HG03159 (cell line): ENCODE results near the gene AGAP2.

ENCODE experiments used
- ATAC-seq: cut with Tn5 transposase; IDR thresholded peaks from one replicate; pipeline ENCODE4 v1.9.1; 2021; ENCODE audit warnings: mild to moderate bottlenecking, moderate library complexity; ENCODE audit not compliant: unreplicated experiment

The AGAP2 gene

DNA sequence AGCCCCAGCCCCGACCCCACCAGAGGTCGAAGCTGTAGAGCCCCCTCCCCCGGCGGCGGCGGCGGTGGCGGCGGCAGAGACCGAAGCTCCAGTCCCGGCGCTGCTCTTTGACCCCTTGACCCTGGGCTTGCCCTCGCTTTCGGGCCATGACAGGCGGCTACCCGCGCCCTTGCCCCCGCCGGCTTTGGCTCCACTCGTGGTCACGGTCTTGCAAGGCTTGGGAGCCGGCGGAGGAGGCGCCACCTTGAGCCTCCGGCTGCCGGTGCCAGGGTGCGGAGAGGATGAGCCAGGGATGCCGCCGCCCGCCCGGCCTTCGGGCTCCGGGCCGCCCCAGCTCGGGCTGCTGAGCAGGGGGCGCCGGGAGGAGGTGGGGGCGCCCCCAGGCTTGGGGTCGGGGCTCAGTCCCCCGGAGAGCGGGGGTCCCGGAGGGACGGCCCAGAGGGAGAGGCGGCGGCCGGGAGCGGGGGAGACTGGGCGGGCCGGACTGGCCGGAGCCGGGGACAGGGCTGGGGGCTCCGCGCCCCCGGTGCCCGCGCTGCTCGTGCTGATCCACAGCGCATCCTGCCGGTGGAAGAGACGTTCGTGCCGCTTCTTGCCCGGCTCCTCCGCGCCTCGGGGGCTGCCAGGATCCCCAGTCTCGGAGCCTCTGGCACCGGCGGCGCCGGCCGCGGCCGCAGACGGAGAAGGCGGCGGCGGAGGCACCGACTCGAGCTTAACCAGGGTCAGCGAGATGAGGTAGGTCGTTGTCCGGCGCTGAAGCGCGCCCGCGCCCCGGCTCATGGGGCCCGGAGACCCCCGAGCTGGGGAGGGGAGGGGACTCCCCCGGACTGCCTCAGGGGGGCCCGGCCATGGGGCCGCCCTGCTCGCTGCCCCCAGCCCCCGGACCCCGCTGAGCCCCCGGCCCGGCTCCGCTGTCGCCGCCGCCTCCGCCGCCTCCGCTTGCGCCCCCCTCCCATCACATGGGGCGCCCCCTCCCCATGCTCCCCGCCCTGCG is 778 bp downstream of the AGAP2 start:
- no peak for ATAC-seq

DNA sequence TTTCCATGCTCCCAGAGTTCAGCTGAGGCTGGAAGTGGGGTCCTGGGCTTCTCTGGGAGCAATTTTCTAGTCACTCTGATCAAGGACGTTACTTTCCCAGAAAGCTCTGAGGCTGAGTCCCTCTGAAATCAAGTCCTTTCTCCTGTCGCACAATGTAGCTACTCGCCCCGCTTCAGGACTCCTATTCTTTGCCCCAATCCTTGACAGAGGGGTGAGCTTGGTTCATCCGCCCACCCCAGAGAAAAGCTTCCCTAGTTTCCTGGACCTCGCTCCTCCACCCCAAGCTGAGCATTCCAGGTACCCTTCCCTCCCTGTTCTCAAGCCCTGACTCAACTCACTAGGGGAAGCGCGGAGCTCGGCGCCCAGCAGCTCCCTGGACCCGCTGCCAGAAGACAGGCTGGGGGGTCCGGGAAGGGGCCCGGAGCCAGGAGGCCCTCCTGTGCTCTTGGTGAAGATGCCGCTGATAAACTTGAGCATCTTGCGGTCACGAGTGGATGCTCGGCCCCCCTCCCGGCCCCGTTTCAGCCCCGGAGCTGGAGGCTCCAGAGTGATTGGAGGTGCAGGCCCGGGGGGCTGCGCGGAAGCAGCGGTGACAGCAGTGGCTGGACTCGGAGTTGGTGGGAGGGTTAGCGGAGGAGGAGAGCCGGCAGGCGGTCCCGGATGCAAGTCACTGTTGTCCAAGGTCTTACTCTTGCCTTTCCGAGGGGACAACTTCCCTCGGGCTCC is 1.6 kb downstream of the AGAP2 start:
- ATAC-seq: no peak

DNA sequence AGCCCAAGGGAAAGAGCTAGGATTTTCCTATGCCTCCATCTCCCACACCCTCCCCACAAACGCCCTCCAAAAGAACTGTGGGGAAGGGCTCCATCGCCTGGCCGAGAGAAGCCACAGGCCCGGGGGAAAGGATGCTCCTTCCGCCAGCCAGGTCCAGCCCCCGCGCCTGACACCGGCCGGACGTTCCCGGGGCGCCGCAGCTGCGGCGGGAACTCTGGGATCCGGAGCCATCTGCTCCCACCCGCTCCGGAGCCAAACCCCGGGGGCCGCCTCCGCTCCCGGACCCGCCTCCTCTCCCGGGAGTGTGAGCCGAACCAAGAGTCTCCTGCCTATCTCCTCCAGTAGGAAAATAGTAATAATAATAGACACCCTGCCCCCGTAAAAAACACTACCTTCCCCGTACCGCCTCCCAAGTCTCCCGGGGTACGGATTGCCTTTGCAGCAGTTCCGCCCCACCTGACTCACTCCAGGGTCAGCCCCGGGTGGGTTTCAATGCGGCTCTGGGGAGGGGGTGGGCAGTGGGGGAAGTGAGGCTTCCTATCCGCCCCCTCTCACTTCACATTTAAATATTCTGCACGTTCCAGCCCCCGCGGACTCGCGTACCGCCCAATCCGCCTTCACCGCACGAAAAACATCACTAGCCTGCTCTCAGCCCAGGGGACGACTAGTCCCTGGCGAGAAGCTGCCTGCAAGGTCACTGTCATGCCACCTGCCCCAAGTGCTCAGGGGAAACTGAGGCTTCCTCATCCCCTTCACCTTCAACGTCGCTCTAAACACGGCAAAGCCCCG is 2.4 kb downstream of the AGAP2 start:
- ATAC-seq: no peak

DNA sequence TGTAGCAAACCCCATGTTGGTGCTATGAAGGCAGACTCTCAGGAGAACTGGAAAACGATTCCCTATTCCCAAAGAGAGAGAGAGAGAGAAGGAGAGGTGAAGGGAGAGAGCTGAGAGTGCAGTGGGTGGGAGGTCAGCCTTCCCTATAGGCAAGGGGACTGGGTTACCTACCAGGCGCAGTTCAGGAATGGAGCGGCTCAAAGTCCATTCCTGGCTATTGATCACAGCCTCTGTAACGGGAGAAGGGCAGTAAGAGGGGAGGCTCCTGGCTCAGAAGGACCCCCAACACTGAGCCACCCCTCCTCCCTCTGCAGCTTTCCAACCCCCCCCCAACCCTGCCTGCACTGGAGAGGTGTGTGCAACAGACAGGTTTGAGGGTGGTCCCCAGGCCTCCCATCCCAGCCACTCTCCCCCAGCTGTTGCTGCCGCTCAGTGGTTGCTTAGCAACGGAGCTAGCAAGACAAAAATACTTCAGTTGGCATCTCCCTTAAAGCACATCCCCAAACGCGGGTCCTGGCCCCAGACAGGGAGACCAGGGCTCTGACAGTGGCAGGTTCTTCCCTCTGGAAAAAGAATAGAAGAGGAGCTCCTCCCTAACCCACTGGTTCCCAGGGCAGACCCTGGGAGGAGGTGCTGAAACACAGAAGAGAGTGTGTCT is 3.2 kb downstream of the AGAP2 start:
- ATAC-seq: no peak

DNA sequence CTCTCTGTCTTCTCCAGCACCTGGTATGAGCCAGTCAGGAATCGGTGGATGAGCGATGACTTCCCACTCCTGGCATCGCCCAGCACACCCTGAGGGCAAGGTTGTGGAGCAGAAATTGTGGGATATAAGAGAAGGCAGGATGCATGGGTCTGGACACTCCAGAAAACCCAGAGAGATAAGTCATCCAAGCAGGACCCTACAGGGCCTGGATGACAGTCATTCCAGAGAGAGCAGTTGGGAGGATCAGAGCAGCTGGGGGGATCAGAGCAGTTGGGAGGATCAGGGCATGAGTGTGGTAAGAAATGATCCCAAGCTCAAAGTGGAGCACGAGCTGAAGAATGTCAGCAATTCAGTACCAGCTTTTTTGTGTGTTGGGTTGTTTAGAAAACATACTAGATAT is 4.0 kb downstream of the AGAP2 start:
- no peak for ATAC-seq

DNA sequence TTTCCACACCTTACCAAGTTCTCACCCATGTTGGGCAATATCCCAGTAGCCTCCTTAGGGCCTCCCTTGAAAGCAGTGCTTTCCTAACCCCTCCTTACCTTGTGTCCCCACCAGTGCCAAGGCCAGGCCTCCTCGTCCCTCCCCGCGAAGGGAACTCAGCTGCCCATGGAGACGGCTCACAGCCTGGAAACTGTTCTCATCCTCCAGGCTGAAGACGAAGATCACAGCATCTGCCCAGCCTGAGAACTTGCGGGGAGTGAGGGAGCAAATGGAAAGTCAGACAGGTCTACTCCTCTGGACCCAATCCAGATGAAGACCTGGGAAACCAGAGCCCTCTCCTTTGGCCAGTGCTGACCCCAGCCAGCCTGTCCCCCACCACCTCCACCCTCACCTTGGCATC is 4.6 kb downstream of the AGAP2 start:
- no peak for ATAC-seq

DNA sequence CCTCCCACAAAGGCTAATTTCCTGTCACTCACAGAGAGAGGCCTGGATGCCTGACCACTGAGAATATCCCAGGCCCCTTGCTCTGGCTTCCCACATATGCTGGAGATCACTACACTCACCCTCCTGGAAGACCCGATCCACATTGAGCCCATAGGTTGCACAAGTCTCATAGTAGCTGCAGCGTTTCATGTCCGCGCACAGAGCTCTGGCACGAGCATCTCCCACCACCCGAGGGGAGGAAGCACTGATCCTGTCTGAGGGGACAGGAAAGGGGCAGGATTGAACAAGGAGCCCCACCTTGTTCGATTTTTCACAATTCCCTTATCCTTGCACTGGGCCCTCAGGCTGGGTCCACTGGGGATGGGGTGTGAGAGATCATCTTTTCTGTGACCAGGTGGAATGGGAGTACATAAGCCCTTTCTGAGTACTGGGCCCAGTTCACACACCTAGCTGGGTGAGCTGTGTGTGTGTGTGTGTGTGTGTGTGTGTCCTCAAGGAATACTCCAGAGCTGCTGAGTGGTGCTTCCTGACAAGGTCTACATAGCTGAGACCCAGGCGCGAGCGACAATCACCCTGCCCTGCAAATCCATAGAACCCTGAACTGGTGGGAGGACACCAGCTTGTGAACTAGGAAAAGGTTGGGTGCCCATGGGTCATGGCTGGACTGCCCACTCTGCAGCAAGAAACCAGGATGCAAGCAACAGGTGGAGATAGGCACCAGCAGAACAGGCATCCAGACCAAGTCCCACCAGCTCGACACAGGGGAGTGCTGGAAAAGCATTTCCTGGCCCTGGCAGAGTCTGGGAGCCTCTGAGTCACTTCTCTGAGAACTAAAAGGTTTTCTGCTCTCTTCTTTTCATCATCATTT is 5.6 kb downstream of the AGAP2 start:
- no peak for ATAC-seq

DNA sequence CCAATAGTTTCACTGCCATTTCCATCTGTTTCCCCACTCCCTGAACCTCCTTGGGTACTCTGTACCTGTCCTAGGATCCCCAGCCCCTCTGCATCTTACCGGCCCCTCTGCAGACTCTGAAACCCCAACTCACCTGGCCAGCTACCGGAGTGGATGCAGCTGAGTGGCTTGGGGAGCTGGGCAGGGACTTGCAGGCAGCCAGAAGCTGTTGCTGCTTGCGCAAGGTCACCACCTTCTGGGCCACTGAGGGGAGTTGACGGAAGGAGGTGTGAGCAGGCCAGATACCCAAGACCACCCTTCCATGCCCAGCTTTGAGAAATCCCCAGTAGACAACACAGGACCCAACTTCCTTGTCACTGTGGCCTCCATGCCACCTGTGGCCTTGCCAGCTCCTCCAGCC is 6.3 kb downstream of the AGAP2 start:
- no peak for ATAC-seq

DNA sequence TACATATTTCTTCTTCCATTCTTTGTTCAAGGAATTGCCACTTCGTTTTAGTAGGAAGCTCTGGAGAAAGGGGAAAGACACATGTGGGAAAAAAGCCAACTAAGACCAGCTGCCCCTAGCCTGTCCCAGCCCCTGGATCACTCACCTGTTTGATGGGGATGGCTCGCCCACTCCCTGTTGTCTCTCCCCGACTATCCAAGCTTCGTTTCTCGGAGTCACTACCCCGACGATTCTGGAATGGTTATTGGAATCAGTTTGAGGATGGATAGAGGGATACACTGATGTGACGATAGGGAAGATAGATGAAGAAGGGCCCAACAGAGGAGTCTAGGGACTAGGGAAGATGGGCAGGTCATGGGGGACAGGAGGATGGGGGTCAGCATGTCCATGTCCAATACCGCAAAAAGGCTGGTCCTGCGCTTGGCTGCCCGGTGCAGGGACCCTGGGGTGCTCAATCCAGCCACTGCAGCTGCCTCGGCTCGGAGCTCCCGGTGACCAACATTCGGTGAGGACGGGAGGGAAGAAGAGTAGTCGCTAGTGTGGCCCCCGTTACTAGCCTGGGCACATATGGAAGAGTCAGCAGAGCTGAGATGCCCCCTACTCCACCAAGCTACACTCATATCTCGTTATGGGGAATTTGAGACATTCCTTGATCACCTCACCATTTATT is 7.0 kb downstream of the AGAP2 start:
- ATAC-seq: no peak

DNA sequence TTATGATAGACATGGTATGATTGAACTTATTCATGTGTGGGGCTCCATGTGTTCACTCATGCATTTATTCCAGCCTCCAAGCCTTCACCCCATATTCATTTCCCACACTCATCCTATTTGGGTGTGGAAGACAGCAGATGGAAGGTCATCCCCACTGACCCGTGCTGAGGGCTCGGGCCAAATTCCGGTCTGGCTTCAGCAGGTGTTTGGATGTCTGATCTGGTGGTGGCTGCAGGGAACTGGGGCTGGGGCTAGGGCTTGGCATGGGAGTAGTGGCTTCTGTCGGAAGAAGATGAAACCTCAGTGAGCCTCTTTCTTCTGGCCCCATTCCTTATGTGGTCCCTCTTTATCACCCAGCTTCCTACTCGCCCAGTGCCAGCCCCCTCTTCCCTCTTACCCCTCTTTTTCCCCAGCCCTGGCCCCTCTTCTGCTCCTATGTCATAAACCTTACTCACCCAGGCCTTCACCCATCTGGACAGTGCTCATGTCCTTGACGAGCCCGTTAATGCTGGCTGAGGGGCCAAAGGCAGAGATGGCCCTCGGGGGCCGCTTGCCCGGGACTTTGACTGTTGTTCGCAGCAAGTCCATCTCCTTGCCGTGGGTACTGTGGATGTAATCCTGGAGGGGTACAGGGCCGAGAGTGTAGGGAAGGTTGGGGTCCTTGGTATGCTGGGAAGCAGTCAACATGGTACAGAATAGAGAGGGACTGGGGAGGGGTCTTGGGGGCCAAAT is 8.0 kb downstream of the AGAP2 start:
- ATAC-seq: no peak

DNA sequence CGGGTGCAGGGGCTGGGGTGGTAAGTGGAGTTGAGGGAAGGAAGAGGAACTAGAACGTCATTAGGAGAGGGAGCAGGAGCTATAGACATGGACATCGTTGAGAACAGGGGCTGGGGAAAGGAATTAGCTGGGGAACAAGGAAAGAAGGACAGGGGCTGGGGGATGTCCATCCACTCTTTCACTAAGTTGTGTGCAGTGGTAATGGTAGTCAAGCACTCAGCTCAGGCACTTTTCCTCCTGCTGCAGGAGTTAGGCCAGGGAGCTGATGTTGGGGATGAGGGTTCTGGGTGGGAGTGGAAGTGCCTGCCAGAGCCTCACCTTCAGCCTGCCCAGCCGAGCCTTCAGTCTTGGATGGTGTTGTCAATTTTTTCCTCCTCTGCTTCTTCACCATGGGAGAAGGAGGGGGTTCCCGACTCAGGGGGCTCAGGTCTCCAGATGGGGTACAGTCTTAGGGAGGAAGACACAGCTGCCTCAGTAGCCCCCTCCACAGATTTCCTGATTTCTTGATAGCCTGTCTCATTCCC is 9.2 kb downstream of the AGAP2 start:
- no peak for ATAC-seq

DNA sequence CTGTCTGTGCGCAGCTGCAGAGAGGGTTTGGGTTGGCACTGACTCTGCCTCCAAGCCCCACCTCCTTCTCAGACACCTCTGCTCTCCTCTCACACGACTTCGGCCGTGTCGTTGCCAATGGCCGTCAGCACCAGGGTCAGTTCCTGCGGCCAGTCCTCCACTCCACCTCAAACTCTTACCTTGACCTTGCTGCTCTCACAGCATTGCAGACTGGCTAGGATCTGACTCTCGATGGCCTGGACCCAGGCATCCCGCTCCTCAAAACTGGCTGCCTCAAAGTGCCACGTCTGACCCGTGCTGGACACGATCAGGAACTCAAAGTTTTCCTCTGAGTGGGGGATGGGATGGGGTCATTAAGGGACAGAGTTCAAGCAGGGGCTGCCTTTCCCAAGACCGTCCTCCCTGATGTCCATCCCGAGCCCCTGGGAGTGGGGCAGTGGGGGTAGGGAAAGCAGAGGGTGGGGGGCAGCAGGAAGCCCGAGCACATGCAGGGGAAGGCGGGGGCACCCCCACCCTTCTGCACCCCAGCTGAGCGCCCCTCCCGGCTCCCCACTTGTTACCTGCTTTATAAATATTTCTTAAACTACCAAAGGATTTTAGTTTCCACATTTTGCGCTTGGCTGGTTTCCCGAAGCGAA is 10.7 kb downstream of the AGAP2 start:
- no peak for ATAC-seq

DNA sequence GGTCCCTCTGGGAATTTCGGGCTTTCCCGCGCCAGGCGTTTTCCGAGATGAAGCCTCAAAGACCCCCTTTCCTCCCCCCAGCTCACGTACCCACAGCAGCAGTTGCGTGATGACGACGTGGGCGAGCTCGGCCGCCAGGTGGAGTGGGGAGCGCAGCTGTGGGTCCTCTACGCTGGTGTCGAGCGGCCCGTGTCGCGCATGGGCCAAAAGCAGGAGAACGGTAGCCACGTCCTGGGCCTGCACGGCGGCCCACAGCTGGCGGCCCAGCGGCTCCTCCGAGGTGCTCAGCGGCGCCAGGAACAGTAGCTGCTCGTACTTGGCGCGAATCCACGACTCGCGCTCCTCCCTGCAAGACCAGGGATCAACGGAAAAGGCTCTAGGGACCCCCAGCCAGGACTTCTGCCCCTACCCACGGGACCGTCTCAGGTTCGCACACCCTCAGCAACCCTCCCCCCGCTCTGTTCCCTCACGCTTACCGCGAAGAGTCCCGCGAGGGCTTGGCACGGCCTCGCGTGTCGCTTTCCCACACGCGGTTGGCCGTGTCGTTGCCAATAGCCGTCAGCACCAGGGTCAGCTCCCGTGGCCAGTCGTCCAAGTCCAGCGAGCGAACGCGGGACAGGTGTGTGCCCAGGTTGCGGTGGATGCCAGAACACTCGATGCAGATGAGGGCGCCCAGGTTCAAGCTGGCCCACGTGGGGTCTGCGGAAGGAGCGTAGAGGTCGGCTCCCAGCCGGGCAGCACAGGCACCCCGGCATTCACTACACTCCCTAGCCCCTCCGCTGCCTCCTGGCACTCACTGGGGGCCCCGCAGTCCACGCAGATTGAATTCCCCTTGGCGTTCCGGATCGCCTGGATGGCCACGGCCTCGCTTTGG is 11.4 kb downstream of the AGAP2 start:
- no peak for ATAC-seq

DNA sequence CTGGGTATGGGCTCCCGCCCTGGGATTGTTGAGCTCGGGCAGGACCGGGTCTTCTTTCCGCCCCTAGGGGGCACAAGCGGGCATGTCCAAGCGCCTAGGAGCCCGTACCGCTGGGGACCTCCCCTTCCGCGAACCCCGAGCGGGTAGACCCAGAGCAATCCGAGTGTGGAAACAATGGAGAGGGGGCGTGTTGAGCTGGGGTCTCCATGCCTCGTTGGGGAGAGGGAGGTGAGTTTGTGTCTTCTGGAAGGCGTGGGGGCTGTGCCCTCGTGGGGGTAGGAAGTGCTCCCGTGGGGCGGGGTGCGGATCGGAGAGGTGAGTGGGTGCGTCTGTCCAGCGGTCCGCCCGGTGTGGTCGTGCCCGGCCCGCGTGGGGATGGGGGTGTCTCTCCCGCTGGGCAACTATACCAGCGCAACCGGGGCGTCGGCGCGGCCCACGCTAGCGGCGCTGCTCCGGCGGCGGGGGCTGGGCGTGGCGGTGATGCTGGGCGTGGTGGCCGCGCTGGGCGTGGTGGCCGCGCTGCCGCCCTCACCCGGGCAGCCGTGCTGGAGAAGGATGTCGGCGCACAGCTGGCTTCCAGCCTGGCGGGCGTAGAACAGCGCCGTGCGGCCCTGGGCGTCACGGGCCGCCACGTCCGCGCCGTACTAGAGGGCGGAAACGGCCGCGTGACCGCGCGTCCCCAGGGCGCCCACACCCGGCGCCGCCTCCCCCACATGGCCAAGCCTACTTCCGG is 12.2 kb downstream of the AGAP2 start:
- ATAC-seq: no peak

DNA sequence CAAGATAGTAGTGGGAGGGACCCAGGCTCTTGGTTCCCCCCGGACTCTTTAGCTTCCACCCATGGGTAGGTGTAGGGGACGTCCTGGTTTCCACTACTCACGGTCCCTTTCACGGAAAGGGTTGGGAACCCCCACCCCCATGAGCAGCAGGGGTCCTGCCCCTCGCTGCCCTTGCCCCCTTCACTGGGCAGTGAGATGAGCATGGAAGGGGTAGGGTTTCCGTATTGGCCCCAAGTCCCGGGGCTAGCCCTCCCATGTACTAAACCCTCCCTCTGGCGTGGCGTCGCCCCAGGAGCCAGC is 12.7 kb downstream of the AGAP2 start:
- ATAC-seq: no peak

DNA sequence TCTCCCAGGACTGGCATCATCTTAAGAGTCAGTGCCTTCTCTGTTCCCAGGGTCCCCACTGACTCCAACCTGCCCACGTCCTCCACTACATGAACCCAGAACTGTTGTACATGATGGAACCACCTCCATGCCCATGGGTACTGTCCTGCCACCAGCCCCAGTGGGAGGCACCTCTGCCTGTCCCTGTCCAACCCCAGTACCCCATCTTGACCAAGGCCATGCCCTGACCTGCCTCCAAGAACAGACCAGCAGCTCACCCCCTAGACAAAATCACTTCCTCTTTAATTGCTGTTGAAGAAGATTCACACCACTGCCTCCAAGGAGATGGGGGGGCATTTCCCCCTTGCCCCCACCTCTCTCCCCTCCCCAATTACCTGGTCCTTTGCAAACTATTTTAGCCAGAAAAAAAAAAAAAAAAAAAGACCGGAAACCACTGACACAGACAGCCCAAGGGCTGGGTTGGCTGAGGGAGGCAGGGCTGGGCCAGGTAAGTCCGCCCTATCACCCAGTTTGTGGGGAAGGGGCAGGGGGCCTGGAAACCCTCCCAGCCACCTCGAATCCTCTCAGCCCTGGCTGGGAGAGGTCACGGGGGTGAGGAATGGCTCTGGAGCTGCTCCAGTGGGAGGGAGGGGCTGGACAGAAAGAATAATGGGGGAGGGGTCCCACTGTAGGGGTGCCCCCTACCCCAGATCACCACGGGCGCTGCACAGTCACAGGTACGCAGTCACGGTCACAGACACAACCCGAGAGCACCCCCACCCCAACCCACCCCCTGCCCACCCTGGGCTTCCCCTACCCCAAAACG is 13.4 kb downstream of the AGAP2 start:
- ATAC-seq: no peak
